Left ventricle myocardium inferior (tissue), 1 donor: ENCODE measurements around the gene TBC1D4. TPM values are rescaled to one million over a fixed set of nuclear protein-coding genes. Genes with fewer than 3 reads are reported as not detected.
A peak's percentile ranks its signal among the peaks of the same experiment; 100 is the strongest.

ENCODE experiments used
- DNase-seq: peaks from one replicate; pipeline ENCODE4 v3.0.0-alpha.2; 2020
- H3K27ac ChIP-seq: fragments of 200-600 bp; replicated peaks from 2 replicates; pipeline ENCODE4 v1.8.0; 2021
- H3K27me3 ChIP-seq: fragments of 200-600 bp; 2 replicates; pipeline ENCODE4 v1.8.0; 2021; ENCODE audit warnings: low read depth
- H3K36me3 ChIP-seq: fragments of 200-600 bp; 2 replicates; pipeline ENCODE4 v1.8.0; 2021
- H3K4me1 ChIP-seq: fragments of 200-600 bp; 2 replicates; pipeline ENCODE4 v1.8.0; 2021
- H3K4me3 ChIP-seq: fragments of 200-600 bp; 2 replicates; pipeline ENCODE4 v1.8.0; 2021; ENCODE audit warnings: mild to moderate bottlenecking, moderate library complexity
- H3K9me3 ChIP-seq: fragments of 200-600 bp; replicated peaks from 2 replicates; pipeline ENCODE4 v1.8.0; 2021
- intact Hi-C: fragments of 100-400 bp; cut with micrococcal nuclease; formaldehyde crosslinking; loops from one replicate; pipeline ENCODE4 v1.11.0; 2022
- total RNA-seq: library from RNA; stranded (reverse); fragmentation: NEBNext Ultra II Directional; extraction: Animal tissue kit (Norgen Biotek cat#: 25700); gene quantifications from one replicate; pipeline ENCODE4 v1.2.1, GENCODE V29; 2021
- TF ChIP-seq, protein P1 (sequence below): fragments of 200-600 bp; IDR thresholded peaks from 2 replicates; pipeline ENCODE4 v1.8.0; 2021; ENCODE audit warnings: antibody characterized with exemption, mild to moderate bottlenecking, borderline replicate concordance
- donor health status: DM: no; HTN: yes; CAD: no; lungs with severe emphysema.

TBC1D4 gene
- total RNA-seq, 1 donor from 2014 or later, result 97.5 TPM

GRCh38 chr13:75305059-75305458 lies 176.9 kb downstream of the TBC1D4 start:
- peaks cover 30% of the 10 kb centered on the region for H3K4me1 ChIP-seq
- H3K4me3 ChIP-seq, result no peak overlapping the region
- intact Hi-C loops, result loop anchor here (10.0 kb wide), 1 partner anchor 240 kb away; the partner anchor contains the start of gene UCHL3
- H3K27me3 ChIP-seq, result no peaks in the 10 kb centered on the region
- no peaks in the 10 kb centered on the region for H3K9me3 ChIP-seq
- H3K27ac ChIP-seq, result peak overlapping the region; percentile 42
- no peak for DNase-seq
- peaks cover 35% of the 10 kb centered on the region for H3K36me3 ChIP-seq
- TF ChIP-seq, protein P1, sequence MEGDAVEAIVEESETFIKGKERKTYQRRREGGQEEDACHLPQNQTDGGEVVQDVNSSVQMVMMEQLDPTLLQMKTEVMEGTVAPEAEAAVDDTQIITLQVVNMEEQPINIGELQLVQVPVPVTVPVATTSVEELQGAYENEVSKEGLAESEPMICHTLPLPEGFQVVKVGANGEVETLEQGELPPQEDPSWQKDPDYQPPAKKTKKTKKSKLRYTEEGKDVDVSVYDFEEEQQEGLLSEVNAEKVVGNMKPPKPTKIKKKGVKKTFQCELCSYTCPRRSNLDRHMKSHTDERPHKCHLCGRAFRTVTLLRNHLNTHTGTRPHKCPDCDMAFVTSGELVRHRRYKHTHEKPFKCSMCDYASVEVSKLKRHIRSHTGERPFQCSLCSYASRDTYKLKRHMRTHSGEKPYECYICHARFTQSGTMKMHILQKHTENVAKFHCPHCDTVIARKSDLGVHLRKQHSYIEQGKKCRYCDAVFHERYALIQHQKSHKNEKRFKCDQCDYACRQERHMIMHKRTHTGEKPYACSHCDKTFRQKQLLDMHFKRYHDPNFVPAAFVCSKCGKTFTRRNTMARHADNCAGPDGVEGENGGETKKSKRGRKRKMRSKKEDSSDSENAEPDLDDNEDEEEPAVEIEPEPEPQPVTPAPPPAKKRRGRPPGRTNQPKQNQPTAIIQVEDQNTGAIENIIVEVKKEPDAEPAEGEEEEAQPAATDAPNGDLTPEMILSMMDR, result no peak

- Histone ChIP-seq H3K4me3 (no peak overlapping the region), H3K9me3 (no peaks in the 10 kb centered on the region), H3K4me1 (peaks cover 30% of the 10 kb centered on the region), H3K27ac (no peak overlapping the region), H3K36me3 (peaks cover 39% of the 10 kb centered on the region), H3K27me3 (no peaks in the 10 kb centered on the region)
- intact Hi-C loops, result loop anchor here (10.0 kb wide), 1 partner anchor 242 kb away; the partner anchor contains the start of gene UCHL3
- TF ChIP-seq, protein P1, result no peak
- DNase-seq, result no peak
These were observed 178.7 kb downstream of the TBC1D4 start for GRCh38 chr13:75303263-75303662.

DNA sequence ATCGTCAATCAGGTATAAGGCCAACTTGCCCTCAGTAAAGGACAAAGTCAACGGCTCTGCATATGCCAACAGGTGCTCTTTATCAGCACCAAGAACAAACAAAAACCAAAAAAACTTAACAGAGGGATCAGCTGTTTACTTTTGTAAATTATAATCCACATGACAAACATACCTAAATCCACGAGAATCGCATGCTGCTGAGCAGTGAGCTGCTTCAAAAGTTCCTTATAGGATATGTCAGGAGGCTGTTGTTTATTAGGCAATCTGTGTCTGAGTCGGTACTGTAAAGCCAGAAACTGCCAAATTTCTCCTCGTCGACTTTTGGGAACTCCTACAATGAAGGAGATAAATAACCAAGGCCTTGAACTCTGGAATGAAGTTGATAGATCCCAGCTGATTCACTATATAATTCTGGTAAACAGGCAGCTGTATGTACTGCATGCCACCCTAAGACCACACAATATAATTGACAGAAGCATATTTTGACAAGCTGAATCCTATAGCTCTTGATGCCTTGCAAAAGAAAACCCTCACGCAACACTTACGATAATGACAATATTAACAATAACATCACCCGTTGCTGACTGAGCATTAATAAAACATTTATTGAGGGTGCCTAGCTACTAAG lies 179.8 kb downstream of the TBC1D4 start:
- H3K4me1 ChIP-seq, result peaks cover 30% of the 10 kb centered on the region
- TF ChIP-seq, protein P1, result no peak
- no peak for DNase-seq
- H3K27ac ChIP-seq, result no peak overlapping the region
- H3K4me3 ChIP-seq, result no peak overlapping the region
- intact Hi-C loops, result loop anchor here (10.0 kb wide), 1 partner anchor 243 kb away; the partner anchor contains the start of gene UCHL3
- no peaks in the 10 kb centered on the region for H3K9me3 ChIP-seq
- H3K36me3 ChIP-seq, result peaks cover 41% of the 10 kb centered on the region
- H3K27me3 ChIP-seq, result no peaks in the 10 kb centered on the region

GRCh38 chr13:75299913-75300862 lies 181.8 kb downstream of the TBC1D4 start:
- Histone ChIP-seq H3K27me3 (no peaks in the 10 kb centered on the region), H3K9me3 (no peaks in the 10 kb centered on the region), H3K36me3 (peaks cover 37% of the 10 kb centered on the region), H3K27ac (no peak overlapping the region), H3K4me3 (no peak overlapping the region), H3K4me1 (peaks cover 22% of the 10 kb centered on the region)
- DNase-seq, result no peak
- intact Hi-C loops, result loop anchor here (10.0 kb wide), 1 partner anchor 245 kb away; the partner anchor contains the start of gene UCHL3
- TF ChIP-seq, protein P1, result no peak

DNA sequence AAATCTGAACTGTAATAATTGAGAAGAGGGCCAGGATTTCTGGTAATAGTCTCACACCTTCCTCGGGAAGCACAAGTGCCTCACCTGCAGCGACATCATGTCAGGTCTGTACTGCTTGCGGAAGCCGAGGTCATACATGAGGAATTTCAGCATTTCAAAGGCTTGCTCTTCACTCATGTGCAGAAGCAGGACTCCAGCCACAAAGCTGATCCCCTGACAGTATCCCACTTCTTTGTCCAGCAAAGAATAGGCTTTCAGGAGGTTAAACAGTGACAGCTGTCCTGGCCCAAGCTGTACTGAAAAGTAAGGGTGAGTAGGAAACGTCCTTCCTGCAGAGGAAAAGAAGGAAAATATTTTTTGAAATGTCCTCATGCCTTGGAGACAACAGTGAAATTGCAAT lies 182.7 kb downstream of the TBC1D4 start:
- TF ChIP-seq, protein P1, result no peak

More for the DNA sequence above, 182.7 kb downstream of the TBC1D4 start:
- DNase-seq, result no peak
- Histone ChIP-seq H3K9me3 (no peaks in the 10 kb centered on the region), H3K4me1 (peaks cover 13% of the 10 kb centered on the region), H3K36me3 (peaks cover 43% of the 10 kb centered on the region), H3K27ac (no peak overlapping the region), H3K27me3 (no peaks in the 10 kb centered on the region), H3K4me3 (no peak overlapping the region)
- intact Hi-C loops, result no loop called here
